GDM1 (cell line): ENCODE measurements around the gene ARFGAP1.

Experiments
- DNase-seq: peaks from one replicate; lab custom pipeline; 2025; lab: John Stamatoyannopoulos, UW

ARFGAP1 gene

GRCh38 chr20:63321148-63321831, 48.7 kb downstream of the ARFGAP1 start:
- DNase-seq: no peak

DNA sequence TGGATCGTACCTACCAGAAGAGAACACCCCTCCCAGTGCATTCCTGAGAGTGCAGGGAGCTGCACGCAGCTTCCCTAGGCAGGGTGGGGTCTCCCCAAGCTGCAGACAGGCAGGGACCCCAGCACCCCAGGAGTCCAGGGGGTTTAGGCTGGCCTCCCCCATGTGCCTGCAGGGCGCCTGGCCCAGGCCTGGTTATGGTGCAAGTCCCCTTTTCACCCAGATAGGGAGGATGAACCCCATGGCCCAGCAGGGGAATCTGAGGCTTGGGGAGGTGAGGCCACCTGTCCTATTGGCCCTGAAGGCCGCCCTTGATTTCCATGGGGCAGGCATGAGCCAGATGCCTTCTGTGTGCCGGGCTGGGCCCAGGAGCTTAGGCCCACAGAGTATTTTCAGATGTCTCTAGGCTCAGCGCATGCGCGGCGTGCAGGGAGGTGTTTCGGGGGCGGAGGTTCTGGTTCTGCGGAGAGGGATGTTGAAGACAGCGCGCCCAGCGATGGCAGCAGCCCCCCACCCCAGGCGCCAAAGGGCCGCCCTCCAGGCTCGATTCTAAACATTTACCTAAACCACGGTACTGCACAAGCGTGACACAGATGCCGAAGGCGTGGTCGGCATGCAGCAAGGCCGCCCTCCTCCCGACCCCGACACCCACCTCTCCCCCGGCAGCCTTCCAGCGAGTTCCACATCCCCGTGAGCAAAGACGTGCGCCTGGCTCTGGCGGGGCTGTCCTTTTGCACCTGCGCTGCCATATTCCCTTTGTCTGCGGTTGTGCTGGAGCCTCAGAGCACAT, 49.7 kb downstream of the ARFGAP1 start:
- DNase-seq: no peak

DNA sequence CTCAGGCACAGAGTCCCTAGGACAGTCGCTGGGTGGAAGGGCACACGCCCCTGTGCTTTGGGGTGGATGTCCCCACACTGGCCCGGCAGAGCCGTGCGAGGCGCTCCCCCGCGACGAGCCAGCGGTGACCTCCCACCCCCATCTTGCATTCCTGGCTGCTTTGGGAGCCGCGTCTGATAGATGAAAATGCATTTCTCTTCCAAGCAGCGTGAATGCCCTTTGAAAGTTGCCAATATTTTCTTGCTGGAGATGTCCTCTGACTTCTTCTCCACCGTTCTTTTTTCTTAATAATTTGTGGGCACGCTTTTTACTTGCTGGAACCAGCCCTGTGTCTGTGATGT, 50.3 kb downstream of the ARFGAP1 start:
- DNase-seq: no peak

DNA sequence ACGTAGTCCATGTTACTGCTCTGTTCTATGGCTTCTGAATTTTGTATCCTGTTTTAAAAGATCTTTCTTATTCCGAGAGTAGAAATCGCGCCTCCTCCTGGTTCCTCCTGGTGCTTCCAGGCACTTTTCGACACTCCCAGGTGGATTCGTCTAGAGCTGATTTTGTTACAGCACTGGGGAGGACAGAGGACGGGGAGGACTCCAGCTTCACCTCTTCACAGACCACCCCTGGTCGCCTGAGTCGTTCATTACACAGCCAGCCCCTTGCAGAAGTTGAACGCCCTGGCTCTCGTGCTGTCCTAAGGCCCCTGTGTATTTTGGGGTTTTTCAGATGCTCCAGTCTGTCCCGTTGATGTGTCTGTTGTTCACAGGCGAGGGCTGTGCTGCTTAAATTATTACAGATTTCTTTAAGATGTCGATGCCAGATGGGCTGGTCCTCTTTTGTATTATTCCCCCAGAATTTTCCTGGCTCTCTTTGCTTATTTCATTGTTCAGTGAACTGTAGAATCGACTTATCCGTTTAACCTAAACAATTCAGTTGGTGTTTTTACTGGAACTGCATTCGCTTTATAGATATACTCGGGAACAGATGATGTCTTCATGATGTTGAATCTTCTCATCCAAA, 50.9 kb downstream of the ARFGAP1 start:
- no peak for DNase-seq

- DNase-seq: no peak
These were observed 52.4 kb downstream of the ARFGAP1 start for GRCh38 chr20:63325021-63325471.

- no peak for DNase-seq
These were observed 53.1 kb downstream of the ARFGAP1 start for GRCh38 chr20:63325554-63326313.

DNA sequence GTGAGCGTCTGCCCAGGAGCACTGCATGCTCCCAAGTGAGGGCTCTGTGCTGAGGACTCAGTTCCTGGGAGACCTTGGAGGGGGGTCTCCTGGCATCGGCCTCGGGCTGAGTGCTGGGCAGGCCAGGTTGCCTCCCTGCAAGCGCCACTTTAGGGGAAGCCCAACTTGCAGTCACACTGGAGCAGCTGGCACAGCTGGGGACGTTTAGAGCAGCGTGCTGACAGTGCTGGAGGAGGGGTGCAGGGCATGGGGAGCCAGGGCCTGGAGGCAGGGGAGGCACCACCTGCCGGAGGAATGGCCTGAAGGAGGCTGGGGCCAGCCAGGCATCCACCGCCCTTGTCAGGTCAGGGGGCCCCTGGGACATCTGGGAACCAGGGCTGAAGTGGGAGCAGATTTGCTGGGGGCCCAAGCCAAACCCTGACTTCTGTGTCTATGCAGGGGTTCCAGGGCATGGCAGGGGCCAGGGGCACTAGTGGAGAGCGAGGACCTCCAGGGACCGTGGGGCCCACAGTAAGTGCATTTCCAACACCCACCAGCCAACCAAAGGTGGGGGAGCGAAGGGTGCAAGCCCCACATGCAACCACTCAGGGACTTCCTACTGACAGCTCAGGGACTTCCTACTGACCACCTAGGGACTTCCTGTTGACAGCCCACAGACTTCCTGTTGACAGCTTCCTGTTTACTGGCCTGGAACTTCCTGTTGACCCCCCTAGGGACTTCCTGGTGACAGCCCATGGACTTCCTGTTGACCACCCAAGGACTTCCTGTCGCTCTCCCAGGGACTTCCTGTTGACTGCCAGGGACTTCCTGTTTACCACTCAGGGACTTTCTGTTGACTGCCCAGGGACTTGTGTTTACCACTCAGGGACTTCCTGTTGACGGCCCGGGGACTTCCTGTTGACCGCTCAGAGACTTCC, 54.0 kb downstream of the ARFGAP1 start:
- DNase-seq: no peak

DNA sequence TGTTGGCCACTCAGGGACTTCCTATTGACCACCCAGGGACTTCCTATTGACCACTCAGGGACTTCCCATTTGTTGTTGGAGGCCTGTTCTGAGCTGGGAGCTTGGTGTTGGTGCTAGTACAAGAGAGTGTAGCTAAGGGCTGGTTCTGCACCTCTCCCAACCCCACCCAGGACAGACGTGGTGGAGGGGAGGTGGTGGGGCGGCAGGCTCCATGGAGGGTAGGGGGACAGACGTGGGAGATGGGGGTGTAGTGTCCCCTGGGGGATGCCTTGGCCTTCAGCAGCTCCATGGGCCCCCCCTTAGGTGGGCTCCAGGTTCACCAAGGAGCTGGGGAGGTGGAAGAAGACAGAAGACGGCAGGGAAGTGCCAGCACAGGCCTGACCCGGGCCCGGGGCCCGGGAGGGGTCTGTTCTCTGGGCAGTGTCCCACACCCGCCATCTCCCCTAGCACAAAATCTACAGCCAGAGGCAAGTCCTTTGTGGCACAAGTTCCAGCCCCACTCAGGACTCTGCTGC, 54.7 kb downstream of the ARFGAP1 start:
- no peak for DNase-seq

DNA sequence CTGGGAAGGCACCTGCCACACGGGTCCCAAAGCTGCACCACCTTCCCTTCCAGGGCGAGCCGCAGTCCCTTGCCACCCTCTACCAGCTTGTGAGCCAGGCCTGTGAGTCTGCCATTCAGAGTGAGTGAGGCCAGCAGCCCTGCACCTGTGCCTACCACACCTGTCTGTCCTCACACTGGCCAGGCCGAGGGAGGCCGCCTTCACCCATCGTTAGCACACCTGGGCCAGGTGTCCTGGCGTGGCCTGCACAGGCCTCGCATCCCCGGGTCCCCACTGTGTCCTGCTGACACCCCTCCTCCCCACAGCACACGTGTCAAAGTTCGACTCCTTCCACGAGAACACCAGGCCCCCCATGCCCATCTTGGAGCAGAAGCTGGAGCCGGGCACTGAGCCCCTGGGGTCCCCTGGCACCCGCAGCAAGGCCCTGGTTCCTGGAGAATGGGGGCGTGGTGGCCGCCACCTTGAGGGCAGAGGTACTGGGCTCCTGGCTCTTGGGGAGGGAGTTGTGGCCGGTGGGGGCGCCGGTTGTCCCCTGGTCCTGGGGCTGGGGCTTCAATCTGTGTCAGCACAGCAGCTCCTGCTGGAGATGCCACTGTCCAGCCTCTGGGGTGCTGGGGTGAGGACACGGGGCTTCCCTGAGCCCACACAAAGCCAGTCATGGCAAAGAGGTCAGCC, 55.5 kb downstream of the ARFGAP1 start:
- no peak for DNase-seq

DNA sequence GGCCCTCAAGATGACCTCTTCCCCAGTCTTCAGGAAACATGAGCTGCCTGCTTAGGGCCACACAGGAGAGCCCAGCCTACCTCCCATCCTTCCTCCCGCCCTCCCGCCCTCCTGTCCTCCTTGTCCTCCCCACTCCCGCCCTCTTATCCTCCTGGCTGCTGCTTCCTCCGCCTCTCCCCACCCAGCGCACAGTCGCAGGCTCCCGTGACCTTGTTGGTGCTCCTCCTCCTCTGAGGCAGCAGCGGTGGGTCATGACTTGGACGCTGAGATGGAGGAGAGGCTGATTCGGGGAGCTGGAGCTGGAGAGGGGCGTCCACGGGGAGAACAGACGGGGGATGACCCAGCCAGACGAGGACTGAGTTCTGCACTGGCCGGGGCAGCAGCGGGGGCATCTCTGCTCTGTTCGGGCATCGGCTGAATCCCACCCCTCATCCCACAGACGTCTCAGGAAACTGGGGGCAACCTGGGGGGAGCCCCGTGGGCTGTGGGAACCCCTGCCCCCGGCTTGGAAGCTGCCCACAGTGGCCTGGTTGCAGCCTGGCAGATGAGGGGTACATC, 56.2 kb downstream of the ARFGAP1 start:
- DNase-seq: no peak

DNA sequence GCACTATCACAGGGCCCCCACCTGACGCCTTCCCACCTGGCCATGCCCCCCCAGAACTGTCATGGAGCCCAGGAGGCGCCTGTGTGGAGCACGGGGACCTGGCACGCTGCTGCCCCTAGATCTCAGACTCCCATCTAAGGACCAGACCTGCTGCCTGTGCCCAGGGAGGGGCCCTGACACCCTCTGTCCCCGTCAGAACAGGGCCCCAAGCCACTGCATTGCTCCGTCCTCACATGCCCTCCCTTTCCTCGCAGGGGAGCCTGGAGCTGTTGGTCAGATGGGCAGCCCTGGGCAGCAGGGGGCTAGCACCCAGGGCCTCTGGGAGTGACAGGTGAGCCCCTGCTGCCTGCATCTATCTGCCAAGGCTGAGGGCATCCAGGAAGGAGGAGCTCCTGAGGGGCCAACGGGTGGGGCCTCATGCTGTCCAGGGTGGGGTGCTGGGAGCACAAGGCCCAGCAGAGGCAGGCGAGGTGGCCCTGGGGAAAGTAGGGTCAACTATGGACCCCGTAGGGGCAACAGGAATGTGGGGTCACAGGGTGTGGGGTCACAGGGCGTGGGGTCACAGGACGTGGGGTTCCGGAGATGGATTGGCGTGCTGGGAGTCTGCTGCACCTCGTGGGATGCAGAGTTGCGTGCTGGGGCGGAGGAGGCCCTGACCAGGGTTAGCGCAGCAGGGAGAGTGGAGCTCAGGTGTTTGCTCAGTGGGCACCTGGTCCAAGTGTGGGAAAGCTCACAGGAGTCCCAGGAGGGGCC, 56.9 kb downstream of the ARFGAP1 start:
- no peak for DNase-seq

DNA sequence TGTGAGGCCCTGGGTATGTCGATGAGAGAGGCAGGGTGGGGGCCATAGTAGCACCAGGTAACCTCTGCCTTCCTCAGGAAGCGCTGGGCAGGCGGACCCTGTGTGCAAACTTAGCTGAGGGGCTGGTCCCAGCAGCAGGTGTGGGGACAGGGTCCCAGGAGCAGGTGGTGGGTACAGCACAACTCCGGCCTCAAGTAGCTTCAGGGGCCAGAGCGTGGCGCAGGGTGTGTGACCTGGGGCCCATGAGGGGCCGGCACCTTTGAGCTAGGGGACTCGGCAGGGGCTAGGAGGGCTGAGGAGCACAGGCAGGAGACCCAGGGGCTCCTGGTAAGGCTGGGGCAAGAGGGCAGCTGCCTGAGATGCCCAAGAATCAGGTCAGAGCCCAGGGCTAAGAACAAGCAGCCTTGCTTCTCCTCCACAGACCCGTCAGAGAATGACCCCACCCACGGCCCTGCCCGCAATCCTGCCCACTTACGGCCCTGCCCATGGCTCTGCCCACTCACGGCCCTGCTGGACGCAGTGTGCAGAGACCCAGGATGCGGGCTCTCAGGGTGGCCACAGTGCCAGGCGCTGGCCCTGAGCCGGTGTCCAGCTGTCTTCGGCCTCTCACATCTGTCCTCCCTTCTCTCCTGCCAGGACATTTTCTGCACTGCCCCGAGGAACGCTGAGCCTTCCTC, 57.6 kb downstream of the ARFGAP1 start:
- DNase-seq: no peak

DNA sequence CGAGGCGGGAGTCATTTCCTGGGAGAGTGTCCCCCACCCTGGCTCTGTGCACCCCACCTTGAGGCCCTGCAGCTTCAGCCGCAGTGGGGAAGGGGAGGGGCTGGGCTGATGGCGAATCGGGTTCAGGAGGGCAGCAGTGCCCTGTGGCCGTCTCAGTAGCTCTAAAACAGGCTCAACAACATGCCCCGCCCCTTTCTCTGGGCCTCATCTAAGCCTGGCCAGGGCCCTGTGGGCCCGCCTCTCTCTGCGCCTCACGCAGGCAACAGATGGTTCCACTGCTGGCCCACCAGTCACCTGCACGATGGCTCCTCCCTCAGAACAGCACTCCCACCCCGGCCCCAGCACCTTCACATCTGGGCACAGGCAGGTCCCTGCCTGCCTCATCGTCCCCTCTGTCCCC, 58.3 kb downstream of the ARFGAP1 start:
- DNase-seq: no peak

DNA sequence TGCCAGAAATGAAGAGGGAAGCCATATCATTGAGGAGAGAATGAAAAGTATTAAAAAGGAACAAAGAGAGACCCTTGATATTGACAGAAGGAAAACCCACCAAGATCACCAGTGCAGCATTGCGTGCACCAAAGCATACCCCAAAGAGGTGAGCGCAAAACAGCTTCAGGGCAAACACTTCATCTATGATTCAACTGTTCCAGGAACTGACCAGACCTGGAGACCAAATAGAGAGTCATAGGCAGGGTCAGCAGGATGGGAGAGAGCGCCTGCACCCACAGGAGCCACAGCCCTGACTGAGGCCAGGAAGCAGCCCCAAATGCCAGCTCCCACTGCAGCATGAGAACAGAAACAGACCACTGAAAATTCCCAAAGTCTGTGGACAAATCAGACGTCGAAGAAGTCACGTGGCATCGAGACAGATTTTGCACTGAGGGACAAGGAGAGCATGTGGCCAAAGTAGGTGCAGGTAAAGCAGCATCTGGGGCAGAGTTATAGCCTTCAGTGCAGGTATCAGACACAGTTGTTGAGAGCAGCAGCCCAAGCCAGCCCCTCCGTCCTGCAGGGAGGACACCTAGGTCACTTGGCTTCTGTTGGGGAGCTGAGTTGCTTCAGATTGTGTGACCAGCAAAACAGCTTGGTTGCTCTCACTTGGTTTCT, 59.3 kb downstream of the ARFGAP1 start:
- no peak for DNase-seq

- DNase-seq: no peak
These were observed 60.1 kb downstream of the ARFGAP1 start for GRCh38 chr20:63332488-63333240.

- no peak for DNase-seq
These were observed 60.7 kb downstream of the ARFGAP1 start for GRCh38 chr20:63333241-63333836.

DNA sequence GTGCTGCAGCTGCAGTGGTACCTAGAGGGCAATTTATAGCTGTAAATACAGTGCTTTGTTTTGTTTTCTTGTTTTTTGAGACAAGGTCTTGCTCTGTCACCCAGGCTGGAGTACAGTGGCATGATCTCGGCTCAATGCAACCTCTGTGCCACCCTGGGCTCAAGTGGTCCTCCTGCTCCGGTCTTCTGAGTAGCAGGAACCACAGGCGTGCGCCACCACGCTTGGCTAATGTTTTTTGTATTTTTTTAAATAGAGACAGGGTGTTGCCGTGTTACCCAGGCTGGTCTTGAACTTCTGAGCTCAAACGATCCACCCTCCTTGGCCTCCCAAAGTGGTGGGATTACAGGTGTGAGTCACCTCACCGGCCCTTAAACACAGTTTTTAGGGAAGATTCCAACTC, 61.7 kb downstream of the ARFGAP1 start:
- DNase-seq: no peak
